Liver (tissue), 9 donors: ENCODE data around the gene EBPL. TPM values are rescaled to one million over a fixed set of nuclear protein-coding genes. Genes with fewer than 3 reads are reported as not detected.

ENCODE experiments used
- DNase-seq: peaks from one replicate; pipeline ENCODE4 v3.0.0-alpha.2; 2017; ENCODE audit warnings: low spot score
- H3K27ac ChIP-seq, 2 donors: one replicate each; pipeline ENCODE4 v1.7.0; 2013; ENCODE audit warnings: inconsistent platforms in 2 of 2, low read length in 2 of 2, control low read depth in 1 of 2, low read depth in 1 of 2, mild to moderate bottlenecking in 1 of 2
- H3K27me3 ChIP-seq, 4 donors: one replicate each; pipeline versions ENCODE4 v1.6.1 to v1.7.0; 2013; ENCODE audit warnings: low read length in 3 of 4, inconsistent platforms in 1 of 4, mild to moderate bottlenecking in 1 of 4, moderate library complexity in 1 of 4; ENCODE audit not compliant: control insufficient read depth in 4 of 4, insufficient read depth in 4 of 4
- H3K36me3 ChIP-seq, 4 donors: one replicate each; pipeline versions ENCODE4 v1.6.1 to v1.7.0; 2013; ENCODE audit warnings: low read length in 3 of 4, mild to moderate bottlenecking in 3 of 4, low read depth in 1 of 4, moderate library complexity in 1 of 4; ENCODE audit not compliant: control insufficient read depth in 4 of 4, insufficient read depth in 3 of 4
- H3K4me1 ChIP-seq, 4 donors: one replicate each; pipeline versions ENCODE4 v1.6.1 to v1.7.0; 2013; ENCODE audit warnings: low read length in 3 of 4, mild to moderate bottlenecking in 3 of 4, moderate library complexity in 1 of 4; ENCODE audit not compliant: control insufficient read depth in 4 of 4, insufficient read depth in 4 of 4
- H3K4me3 ChIP-seq, 3 donors: one replicate each; pipeline versions ENCODE4 v1.6.1 to v1.7.0; 2013; ENCODE audit warnings: low read length in 3 of 3, control low read depth in 1 of 3, low read depth in 1 of 3, mild to moderate bottlenecking in 1 of 3
- H3K9ac ChIP-seq, 2 donors: one replicate each; pipeline ENCODE4 v1.7.0; 2013; ENCODE audit warnings: low read length in 2 of 2, mild to moderate bottlenecking in 2 of 2, moderate library complexity in 2 of 2, control low read depth in 1 of 2, low read depth in 1 of 2
- H3K9me3 ChIP-seq, 4 donors: one replicate each; pipeline versions ENCODE4 v1.6.1 to v1.7.0; 2013; ENCODE audit warnings: low read length in 3 of 4; ENCODE audit not compliant: control insufficient read depth in 4 of 4
- ATF3 ChIP-seq: IDR thresholded peaks from 2 replicates; pipeline ENCODE4 v1.6.1; 2016; ENCODE audit warnings: antibody characterized with exemption
- CTCF ChIP-seq: fragments of 150-350 bp; IDR thresholded peaks from 2 replicates; pipeline ENCODE4 v1.5.1; 2017; ENCODE audit warnings: improper control_type of control experiment, low read depth, low read length; ENCODE audit not compliant: missing input control
- EGR1 ChIP-seq, 2 donors: IDR thresholded peaks; 2 replicates each; pipeline ENCODE4 v1.6.1; 2016 to 2018; ENCODE audit warnings: antibody characterized with exemption in 2 of 2, low read depth in 2 of 2
- FOXA1 ChIP-seq: IDR thresholded peaks from 2 replicates; pipeline ENCODE4 v1.6.1; 2016; ENCODE audit warnings: antibody characterized with exemption
- FOXA2 ChIP-seq: IDR thresholded peaks from 2 replicates; pipeline ENCODE4 v1.6.1; 2016; ENCODE audit warnings: antibody characterized with exemption
- GABPA ChIP-seq, 2 donors: IDR thresholded peaks in 1 of 2; conservative IDR thresholded peaks in 1 of 2; 2 replicates each; pipeline ENCODE4 v1.6.1; 2016; ENCODE audit warnings: antibody characterized with exemption in 2 of 2, mild to moderate bottlenecking in 1 of 2, moderate library complexity in 1 of 2
- HNF4A ChIP-seq, 2 donors: conservative IDR thresholded peaks; 2 replicates each; pipeline ENCODE4 v1.6.1; 2016; ENCODE audit warnings: antibody characterized with exemption in 2 of 2, mild to moderate bottlenecking in 2 of 2
- JUND ChIP-seq, 2 donors: IDR thresholded peaks; 2 replicates each; pipeline ENCODE4 v1.6.1; 2016; ENCODE audit warnings: antibody characterized with exemption in 2 of 2
- MAX ChIP-seq: IDR thresholded peaks from 2 replicates; pipeline ENCODE4 v1.6.1; 2016; ENCODE audit warnings: antibody characterized with exemption
- NR2F2 ChIP-seq: IDR thresholded peaks from 2 replicates; pipeline ENCODE4 v1.6.1; 2016; ENCODE audit warnings: antibody characterized with exemption
- RAD21 ChIP-seq, 2 donors: IDR thresholded peaks; 2 replicates each; pipeline ENCODE4 v1.6.1; 2016; ENCODE audit warnings: antibody characterized with exemption in 2 of 2, mild to moderate bottlenecking in 2 of 2
- REST ChIP-seq: IDR thresholded peaks from 2 replicates; pipeline ENCODE4 v1.6.1; 2016; ENCODE audit warnings: antibody characterized with exemption, mild to moderate bottlenecking
- RXRA ChIP-seq, 2 donors: IDR thresholded peaks; 2 replicates each; pipeline ENCODE4 v1.6.1; 2017 to 2018; ENCODE audit warnings: antibody characterized with exemption in 2 of 2, mild to moderate bottlenecking in 1 of 2
- YY1 ChIP-seq: IDR thresholded peaks from 2 replicates; pipeline ENCODE4 v1.6.1; 2016; ENCODE audit warnings: antibody characterized with exemption, mild to moderate bottlenecking
- WGBS: extraction: QIAGEN DNeasy Blood & Tissue Kit; methylation state at CpG from one replicate; pipeline ENCODE4 v1.1.7; 2013; 5-methylcytosine and 5-hydroxymethylcytosine counted together
- polyA plus RNA-seq, 2 donors: library from polyadenylated mRNA; stranded (reverse) in 1 of 2; unstranded in 1 of 2; fragments of 200-250 nt in 1 of 2; fragments of >200 nt in 1 of 2; fragmentation: Nextera tagmentation in 1 of 2; extraction: Ambion mirVana in 1 of 2; gene quantifications; one replicate each; pipeline versions ENCODE4 v1.2.1 to v1.2.3, GENCODE V29; 2013 to 2015
- total RNA-seq, 2 donors: library from RNA; depleted of rRNA; stranded (reverse); fragments of >200 nt; gene quantifications; one replicate each; pipeline ENCODE4 v1.2.3, GENCODE V29; 2014
- donor health status: healthy.
- donor health status: healthy.
- donor health status: healthy.
- donor health status: healthy.
- donor health status: healthy.

EBPL gene
- total and polyA plus RNA-seq, 4 donors = 44.3 to 122 (median 50.7) TPM

DNA sequence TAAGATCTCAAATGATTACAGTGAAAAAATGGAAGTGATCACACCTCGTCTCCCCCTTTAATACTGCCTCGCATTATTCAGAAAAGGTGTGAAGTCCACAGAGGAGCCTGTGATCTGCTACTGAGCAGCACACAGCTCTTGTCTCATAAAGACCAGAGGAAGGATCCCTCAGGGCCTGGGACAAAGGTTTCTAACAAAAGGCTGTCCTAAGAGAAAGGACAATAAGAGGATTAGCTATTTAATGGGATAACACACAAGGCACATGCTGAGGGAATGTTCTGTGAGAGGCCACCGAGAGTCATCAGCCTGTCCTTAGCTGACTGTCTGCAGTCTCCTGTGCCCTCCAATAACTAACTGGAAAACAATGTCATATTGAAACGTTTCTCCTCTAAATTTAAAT is 26.7 kb downstream of the EBPL start:
- Histone ChIP-seq H3K27me3 (no peaks in the 10 kb centered on the region), H3K4me1 (peaks cover 0 to 5% (median 1%) of the 10 kb centered on the region in 4 donors), H3K9me3 (no peaks in the 10 kb centered on the region), H3K4me3 (no peak overlapping the region), H3K36me3 (peaks cover 6 to 37% (median 18%) of the 10 kb centered on the region in 4 donors), H3K9ac (no peak overlapping the region), H3K27ac (no peak overlapping the region)
- WGBS = 90% methylated on average over 4 of the region's 4 CpGs
- TF ChIP-seq YY1 = no peak
- DNase-seq = no peak

- Histone ChIP-seq H3K9ac (no peak overlapping the region), H3K27me3 (no peaks in the 10 kb centered on the region), H3K36me3 (peaks cover 1 to 18% (median 11%) of the 10 kb centered on the region in 4 donors), H3K4me1 (no peaks in the 10 kb centered on the region), H3K27ac (no peak overlapping the region), H3K9me3 (no peaks in the 10 kb centered on the region), H3K4me3 (no peak overlapping the region)
- DNase-seq = no peak
- WGBS = 93% methylated on average over 9 of the region's 9 CpGs
- TF ChIP-seq FOXA1 (no peak), RAD21 (IDR thresholded peaks at IDR 0.05) (no peak), HNF4A (conservative IDR thresholded peaks at IDR 0.05) (no peak), NR2F2 (no peak), JUND (IDR thresholded peaks at IDR 0.05) (no peak), REST (no peak), CTCF (no peak), ATF3 (no peak), MAX (no peak), FOXA2 (no peak), EGR1 (IDR thresholded peaks at IDR 0.05; ENCODE audit: low read depth in 2 of 2) (no peak), YY1 (no peak)
These were observed 34.0 kb downstream of the EBPL start for GRCh38 chr13:49657241-49657641.

GRCh38 chr13:49655906-49656305 is 35.4 kb downstream of the EBPL start:
- Histone ChIP-seq H3K36me3 (peaks cover 0 to 12% (median 3%) of the 10 kb centered on the region in 4 donors), H3K4me1 (no peaks in the 10 kb centered on the region), H3K4me3 (no peak overlapping the region), H3K9ac (no peak overlapping the region), H3K27me3 (no peaks in the 10 kb centered on the region), H3K27ac (no peak overlapping the region), H3K9me3 (no peaks in the 10 kb centered on the region)
- 89% methylated on average over 3 of the region's 3 CpGs for WGBS
- no peak for TF ChIP-seq CTCF
- TF ChIP-seq REST = no peak
- TF ChIP-seq JUND (IDR thresholded peaks at IDR 0.05) = no peak
- no peak for TF ChIP-seq FOXA2
- TF ChIP-seq RXRA (IDR thresholded peaks at IDR 0.05) = no peak
- TF ChIP-seq NR2F2 = no peak
- no peak for TF ChIP-seq GABPA (IDR thresholded peaks at IDR 0.05 in 1 of 2, conservative IDR thresholded peaks at IDR 0.05 in 1 of 2)
- no peak for TF ChIP-seq FOXA1
- no peak for DNase-seq
